ENCODE data around the gene CDH4.

- TF ChIP-seq, protein P1, sequence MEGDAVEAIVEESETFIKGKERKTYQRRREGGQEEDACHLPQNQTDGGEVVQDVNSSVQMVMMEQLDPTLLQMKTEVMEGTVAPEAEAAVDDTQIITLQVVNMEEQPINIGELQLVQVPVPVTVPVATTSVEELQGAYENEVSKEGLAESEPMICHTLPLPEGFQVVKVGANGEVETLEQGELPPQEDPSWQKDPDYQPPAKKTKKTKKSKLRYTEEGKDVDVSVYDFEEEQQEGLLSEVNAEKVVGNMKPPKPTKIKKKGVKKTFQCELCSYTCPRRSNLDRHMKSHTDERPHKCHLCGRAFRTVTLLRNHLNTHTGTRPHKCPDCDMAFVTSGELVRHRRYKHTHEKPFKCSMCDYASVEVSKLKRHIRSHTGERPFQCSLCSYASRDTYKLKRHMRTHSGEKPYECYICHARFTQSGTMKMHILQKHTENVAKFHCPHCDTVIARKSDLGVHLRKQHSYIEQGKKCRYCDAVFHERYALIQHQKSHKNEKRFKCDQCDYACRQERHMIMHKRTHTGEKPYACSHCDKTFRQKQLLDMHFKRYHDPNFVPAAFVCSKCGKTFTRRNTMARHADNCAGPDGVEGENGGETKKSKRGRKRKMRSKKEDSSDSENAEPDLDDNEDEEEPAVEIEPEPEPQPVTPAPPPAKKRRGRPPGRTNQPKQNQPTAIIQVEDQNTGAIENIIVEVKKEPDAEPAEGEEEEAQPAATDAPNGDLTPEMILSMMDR (IDR thresholded peaks at IDR 0.05; ENCODE audit: insufficient read depth, low read length): no peak
- TF ChIP-seq POLR2AphosphoS5 (IDR thresholded peaks at IDR 0.05; ENCODE audit: low read depth): no peak
- TF ChIP-seq REST (IDR thresholded peaks at IDR 0.05; ENCODE audit: insufficient replicate concordance, low read depth): no peak
- no peak for TF ChIP-seq GABPA (IDR thresholded peaks at IDR 0.05; ENCODE audit: low read depth)
- no peak for TF ChIP-seq SPI1 (IDR thresholded peaks at IDR 0.05; ENCODE audit: borderline replicate concordance, low read depth)
Measured at GRCh38 chr20:61366914-61367313, 114.9 kb downstream of the CDH4 start.
